Measurements from ENCODE around the gene CMIP.

The CMIP gene

DNA sequence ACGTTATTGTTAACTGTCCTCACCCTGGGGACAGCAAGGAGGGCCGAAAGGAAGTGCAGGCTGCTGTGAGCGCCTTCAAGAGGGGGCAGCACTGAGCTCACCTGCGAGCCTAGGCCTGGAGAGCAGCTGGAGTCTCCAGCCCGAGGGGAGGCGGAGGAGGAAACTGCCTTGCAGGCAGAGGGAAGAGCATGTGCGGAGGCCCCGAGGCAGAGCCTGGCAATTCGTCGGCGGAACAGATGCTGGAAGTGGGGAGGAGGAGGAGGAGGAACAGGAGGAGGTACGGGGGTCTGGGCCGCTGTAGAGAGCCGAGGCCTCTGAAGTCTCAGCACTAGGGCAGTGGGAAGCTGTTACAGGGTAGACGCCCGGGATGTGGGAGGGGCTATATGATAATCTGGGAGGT is 284.8 kb downstream of the CMIP start:
- H3K79me2 ChIP-seq (ENCODE audit: control insufficient read depth, insufficient read depth, low read length, unreplicated experiment): no peaks in the 10 kb centered on the region
- H2AFZ ChIP-seq (ENCODE audit: low read length, unreplicated experiment): no peak overlapping the region
- H3K27me3 ChIP-seq (ENCODE audit: insufficient read depth, low read length): no peaks in the 10 kb centered on the region
- H3K27ac ChIP-seq (ENCODE audit: low read depth, low read length): no peak overlapping the region
- H3K4me3 ChIP-seq (ENCODE audit: low read depth, low read length): no peak overlapping the region
- H3K36me3 ChIP-seq (ENCODE audit: insufficient read depth, low read length): no peaks in the 10 kb centered on the region
- peaks cover 4% of the 10 kb centered on the region for H3K4me1 ChIP-seq (ENCODE audit: control insufficient read depth, insufficient read depth, low read length, unreplicated experiment)

DNA sequence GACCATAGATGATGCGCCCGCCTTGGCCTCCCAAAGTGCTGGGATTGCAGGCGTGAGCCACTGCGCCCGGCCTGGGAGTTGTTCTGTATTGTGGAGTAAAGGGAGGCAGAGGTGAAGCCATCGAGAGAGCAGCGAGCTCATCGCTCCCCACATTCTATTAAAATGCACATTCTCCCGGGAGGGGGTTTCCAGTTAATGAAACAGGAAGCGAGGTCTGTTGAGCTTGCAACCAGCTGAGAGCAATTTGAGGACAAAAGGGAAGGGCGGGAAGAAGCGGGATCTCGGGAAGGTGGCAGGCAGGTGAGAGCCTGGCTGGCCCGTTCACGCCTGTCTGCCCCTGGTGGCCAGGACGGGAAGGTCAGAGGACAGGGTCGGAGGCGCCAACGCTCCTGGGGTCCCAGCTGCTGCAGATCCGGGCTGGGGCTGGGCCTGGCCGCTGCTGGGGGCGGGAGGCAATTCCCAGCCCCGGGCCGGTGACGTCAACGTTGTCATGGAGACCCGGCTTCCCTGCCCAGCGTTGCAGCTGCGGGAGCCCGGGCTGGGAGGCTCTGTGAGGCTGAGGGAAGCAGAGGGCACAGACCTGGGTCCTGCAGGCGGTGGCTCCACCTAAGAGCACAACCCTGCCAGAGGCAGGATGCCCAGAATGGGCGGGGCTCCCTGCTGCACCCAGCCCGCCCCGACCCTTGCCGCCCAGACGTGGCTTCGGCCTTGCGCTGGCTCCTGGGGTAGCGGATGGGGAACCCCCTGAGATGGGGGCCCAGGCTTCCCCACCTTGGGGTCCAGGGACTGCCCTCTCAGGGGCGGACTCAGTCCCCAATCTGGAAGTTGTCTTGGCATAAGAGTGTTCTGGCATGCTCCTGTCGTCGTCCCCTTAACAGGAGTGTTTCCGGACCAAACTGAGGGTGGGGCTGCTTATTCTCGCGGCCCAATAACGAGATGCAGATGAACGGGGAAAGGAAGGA is 285.8 kb downstream of the CMIP start:
- H2AFZ ChIP-seq (ENCODE audit: low read length, unreplicated experiment): peak overlapping the region; percentile 84
- H3K79me2 ChIP-seq (ENCODE audit: control insufficient read depth, insufficient read depth, low read length, unreplicated experiment): no peaks in the 10 kb centered on the region
- H3K4me3 ChIP-seq (ENCODE audit: low read depth, low read length): peak overlapping the region; percentile 67
- peak overlapping the region; percentile 48; the same call in 1 of the 2 replicates for H3K27ac ChIP-seq (ENCODE audit: low read depth, low read length)
- H3K4me1 ChIP-seq (ENCODE audit: control insufficient read depth, insufficient read depth, low read length, unreplicated experiment): peaks cover 4% of the 10 kb centered on the region
- H3K36me3 ChIP-seq (ENCODE audit: insufficient read depth, low read length): no peaks in the 10 kb centered on the region
- H3K27me3 ChIP-seq (ENCODE audit: insufficient read depth, low read length): no peaks in the 10 kb centered on the region

DNA sequence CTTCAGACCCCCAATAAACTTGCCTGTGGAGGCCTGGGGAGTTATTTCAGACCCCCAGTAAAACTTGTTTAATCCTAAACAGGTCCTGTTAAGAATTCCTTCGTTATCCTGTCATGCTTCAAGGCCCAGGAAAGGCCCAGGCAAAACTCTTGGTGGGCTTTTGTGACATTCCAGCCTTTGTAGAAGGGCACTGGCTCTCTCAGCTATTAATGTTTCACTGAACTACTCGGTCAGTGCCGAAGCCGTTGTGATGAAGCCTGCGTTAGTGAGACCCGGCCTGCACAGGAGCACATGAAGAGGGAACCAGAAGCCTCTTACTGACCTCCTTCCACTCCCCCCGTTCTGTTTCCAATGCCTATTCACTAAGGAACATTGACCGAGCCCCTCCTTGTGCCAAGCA is 287.0 kb downstream of the CMIP start:
- Histone ChIP-seq H3K36me3 (ENCODE audit: insufficient read depth, low read length) (no peaks in the 10 kb centered on the region), H3K27ac (ENCODE audit: low read depth, low read length) (no peak overlapping the region), H2AFZ (ENCODE audit: low read length, unreplicated experiment) (no peak overlapping the region), H3K4me1 (ENCODE audit: control insufficient read depth, insufficient read depth, low read length, unreplicated experiment) (peaks cover 4% of the 10 kb centered on the region), H3K4me3 (ENCODE audit: low read depth, low read length) (no peak overlapping the region), H3K27me3 (ENCODE audit: insufficient read depth, low read length) (no peaks in the 10 kb centered on the region), H3K79me2 (ENCODE audit: control insufficient read depth, insufficient read depth, low read length, unreplicated experiment) (no peaks in the 10 kb centered on the region)

DNA sequence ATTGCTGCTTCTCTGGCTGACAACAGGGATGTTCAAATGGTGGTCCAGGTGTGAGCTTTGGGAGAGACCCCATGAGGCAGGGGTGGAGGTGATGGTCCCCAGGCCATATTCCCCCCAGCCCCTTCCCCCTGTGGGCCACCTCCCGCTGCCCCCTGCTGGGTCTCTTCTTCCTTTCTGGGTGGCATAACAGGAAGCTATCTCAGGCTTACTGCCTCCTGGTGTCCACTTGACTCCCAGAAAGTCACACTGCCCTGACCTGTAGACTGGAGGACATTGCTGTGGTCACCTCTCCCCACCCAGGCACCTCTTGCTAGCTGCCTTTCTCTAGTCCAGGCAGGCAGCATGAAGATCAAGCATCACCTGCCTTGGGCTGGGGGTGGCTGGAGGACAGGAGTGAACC is 288.1 kb downstream of the CMIP start:
- Histone ChIP-seq H2AFZ (ENCODE audit: low read length, unreplicated experiment) (no peak overlapping the region), H3K4me1 (ENCODE audit: control insufficient read depth, insufficient read depth, low read length, unreplicated experiment) (peaks cover 4% of the 10 kb centered on the region), H3K27ac (ENCODE audit: low read depth, low read length) (no peak overlapping the region), H3K27me3 (ENCODE audit: insufficient read depth, low read length) (no peaks in the 10 kb centered on the region), H3K36me3 (ENCODE audit: insufficient read depth, low read length) (no peaks in the 10 kb centered on the region), H3K4me3 (ENCODE audit: low read depth, low read length) (no peak overlapping the region), H3K79me2 (ENCODE audit: control insufficient read depth, insufficient read depth, low read length, unreplicated experiment) (no peaks in the 10 kb centered on the region)

DNA sequence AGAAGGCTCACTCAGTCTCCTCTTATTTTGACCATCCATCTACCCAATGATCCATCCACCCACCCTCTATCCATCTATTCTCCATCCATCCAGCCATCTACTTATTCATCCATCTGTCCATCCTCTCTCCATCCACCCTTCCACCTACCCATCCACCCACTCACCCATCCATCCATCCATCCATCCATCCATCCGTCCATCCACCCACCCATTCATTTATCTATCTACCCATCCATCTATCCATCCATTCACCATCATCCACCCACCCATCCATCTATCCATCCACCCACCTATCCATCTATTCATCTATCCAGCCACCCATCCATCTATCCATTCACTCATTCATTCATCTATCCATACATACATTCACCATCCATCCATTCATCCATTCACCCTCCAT is 288.7 kb downstream of the CMIP start:
- Histone ChIP-seq H3K79me2 (ENCODE audit: control insufficient read depth, insufficient read depth, low read length, unreplicated experiment) (no peaks in the 10 kb centered on the region), H3K27me3 (ENCODE audit: insufficient read depth, low read length) (no peaks in the 10 kb centered on the region), H3K27ac (ENCODE audit: low read depth, low read length) (no peak overlapping the region), H2AFZ (ENCODE audit: low read length, unreplicated experiment) (no peak overlapping the region), H3K4me3 (ENCODE audit: low read depth, low read length) (no peak overlapping the region), H3K36me3 (ENCODE audit: insufficient read depth, low read length) (no peaks in the 10 kb centered on the region), H3K4me1 (ENCODE audit: control insufficient read depth, insufficient read depth, low read length, unreplicated experiment) (peaks cover 4% of the 10 kb centered on the region)

DNA sequence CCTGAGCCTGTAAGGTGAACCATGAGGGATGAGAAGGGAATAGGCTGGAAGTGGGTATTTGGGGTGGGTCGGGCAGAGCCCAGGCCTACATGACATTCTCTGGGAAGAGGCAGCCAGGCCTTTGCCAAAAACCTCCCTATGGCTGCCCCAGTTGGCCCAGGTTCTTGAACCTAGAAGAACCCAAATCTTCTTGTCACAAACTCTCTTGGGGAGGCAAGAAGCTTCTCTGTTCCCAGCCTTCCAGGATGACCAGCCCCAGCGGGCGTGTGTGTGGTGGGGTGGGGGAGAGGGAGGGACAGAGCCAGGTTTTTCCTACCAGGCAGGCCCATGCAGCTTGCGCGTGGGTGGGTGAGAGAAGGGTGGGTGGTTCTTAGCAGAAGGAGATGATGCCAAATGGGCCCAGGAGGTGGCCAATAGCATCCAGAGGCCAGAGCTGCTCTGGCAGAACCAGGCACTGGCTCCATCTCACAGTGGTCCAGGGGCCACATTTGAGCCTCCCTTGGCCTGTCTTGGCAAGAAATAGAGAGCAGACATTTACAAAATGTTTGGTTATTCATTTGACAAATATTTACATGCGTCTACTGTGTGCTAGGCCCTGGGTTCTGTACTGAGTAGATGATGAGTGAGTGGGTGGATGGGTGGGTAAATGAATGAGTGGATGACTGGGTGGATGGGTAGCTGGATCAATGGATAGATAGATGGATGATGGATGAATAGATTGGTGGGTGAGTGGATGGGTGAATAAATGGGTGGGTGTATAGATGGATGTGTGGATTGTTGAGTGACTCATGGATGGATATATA is 290.2 kb downstream of the CMIP start:
- Histone ChIP-seq H3K27ac (ENCODE audit: low read depth, low read length) (no peak overlapping the region), H3K27me3 (ENCODE audit: insufficient read depth, low read length) (no peaks in the 10 kb centered on the region), H3K4me1 (ENCODE audit: control insufficient read depth, insufficient read depth, low read length, unreplicated experiment) (peaks cover 4% of the 10 kb centered on the region), H3K4me3 (ENCODE audit: low read depth, low read length) (no peak overlapping the region), H3K79me2 (ENCODE audit: control insufficient read depth, insufficient read depth, low read length, unreplicated experiment) (no peaks in the 10 kb centered on the region), H3K36me3 (ENCODE audit: insufficient read depth, low read length) (no peaks in the 10 kb centered on the region), H2AFZ (ENCODE audit: low read length, unreplicated experiment) (no peak overlapping the region)

DNA sequence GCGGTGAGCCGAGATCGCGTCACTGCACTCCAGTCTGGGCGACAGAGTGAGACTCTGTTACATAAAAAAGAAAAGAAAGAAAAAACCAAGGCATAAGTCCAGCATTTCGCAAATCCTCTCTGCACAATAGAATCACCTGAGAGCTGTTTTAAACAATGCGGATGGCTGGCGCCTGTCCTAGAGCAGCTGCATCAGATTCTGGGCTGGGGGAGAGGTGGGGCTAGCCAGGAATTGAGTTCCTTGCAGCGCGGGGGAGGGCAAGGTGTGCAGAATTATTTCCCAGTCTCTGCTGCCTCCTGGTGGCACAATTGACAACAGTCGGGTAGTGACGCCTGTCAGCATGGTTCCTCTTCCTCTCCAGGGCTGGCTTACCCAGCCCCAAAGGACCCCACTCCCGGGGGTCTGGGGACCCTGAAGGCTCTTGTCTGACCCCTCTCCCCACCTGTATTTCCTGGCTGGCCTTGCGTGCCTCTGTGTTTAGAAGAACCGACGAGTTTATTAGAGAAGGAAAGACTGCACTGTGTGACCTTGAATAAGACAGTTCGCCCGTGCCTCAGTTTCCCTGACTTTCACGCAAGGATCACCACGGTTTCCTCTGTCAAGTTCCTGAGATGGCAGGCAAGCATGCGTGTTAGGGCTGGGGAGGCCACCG is 293.4 kb downstream of the CMIP start:
- Histone ChIP-seq H3K27me3 (ENCODE audit: insufficient read depth, low read length) (no peaks in the 10 kb centered on the region), H3K36me3 (ENCODE audit: insufficient read depth, low read length) (no peaks in the 10 kb centered on the region), H2AFZ (ENCODE audit: low read length, unreplicated experiment) (peak overlapping the region; percentile 52), H3K4me1 (ENCODE audit: control insufficient read depth, insufficient read depth, low read length, unreplicated experiment) (no peaks in the 10 kb centered on the region), H3K27ac (ENCODE audit: low read depth, low read length) (no peak overlapping the region), H3K4me3 (ENCODE audit: low read depth, low read length) (peak overlapping the region; percentile 48; the same call in 1 of the 2 replicates), H3K79me2 (ENCODE audit: control insufficient read depth, insufficient read depth, low read length, unreplicated experiment) (no peaks in the 10 kb centered on the region)

DNA sequence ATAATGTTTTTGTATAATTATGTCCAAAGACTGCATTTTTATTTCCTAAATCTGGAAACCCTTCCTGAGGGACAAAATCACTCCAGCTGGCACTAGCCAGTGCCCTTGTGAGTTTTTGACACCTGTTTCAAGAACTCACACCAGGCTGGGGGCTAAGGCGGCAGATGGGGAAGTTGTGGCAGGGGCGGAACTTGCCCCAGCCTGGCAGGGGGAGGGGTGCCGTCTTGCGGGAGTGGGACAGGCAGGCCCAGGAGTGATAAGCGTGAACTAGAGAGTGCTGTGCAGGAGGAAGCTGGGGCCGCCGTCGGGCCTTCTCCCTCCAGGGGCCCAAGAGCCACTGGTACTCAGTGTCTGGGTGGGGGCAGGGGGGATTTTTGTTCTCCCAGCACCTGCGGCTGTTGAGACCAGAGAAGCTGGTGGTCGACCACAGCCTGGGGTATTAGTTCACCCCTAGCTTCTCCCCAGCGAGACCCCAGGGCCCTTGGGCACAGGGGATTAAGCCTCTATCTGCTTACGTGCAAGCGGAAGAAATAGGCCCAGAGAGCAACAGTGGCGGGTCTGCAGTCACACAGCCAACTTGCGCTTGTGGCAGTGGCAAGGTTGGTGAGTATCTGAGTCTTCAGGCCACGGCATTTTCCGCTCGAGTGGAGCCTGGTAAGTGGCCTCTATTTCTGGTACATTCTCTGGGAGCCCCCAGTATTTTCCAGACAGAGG is 294.3 kb downstream of the CMIP start:
- no peak overlapping the region for H3K27ac ChIP-seq (ENCODE audit: low read depth, low read length)
- no peak overlapping the region for H2AFZ ChIP-seq (ENCODE audit: low read length, unreplicated experiment)
- no peak overlapping the region for H3K4me3 ChIP-seq (ENCODE audit: low read depth, low read length)
- H3K4me1 ChIP-seq (ENCODE audit: control insufficient read depth, insufficient read depth, low read length, unreplicated experiment): no peaks in the 10 kb centered on the region
- H3K79me2 ChIP-seq (ENCODE audit: control insufficient read depth, insufficient read depth, low read length, unreplicated experiment): no peaks in the 10 kb centered on the region
- H3K36me3 ChIP-seq (ENCODE audit: insufficient read depth, low read length): no peaks in the 10 kb centered on the region
- H3K27me3 ChIP-seq (ENCODE audit: insufficient read depth, low read length): no peaks in the 10 kb centered on the region

DNA sequence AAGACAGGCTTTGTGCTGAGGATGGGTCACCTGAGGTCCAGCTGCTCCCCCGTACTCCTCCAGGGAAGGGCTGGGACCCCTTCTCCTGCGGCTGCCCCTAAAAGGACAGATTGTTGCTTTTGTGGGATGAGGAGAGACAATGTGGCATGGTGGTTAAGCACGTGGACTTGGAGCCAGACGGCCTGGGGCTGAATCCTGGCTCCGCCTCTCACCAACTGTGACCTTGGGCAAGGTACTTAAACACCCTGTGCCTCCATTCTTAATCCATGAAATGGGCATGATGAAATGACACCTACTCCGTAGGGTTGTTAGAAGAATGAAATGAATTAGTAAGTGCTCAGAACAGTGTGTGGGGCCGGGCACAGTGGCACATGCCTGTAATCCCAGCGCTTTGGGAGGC is 294.9 kb downstream of the CMIP start:
- Histone ChIP-seq H2AFZ (ENCODE audit: low read length, unreplicated experiment) (no peak overlapping the region), H3K4me3 (ENCODE audit: low read depth, low read length) (no peak overlapping the region), H3K27me3 (ENCODE audit: insufficient read depth, low read length) (no peaks in the 10 kb centered on the region), H3K27ac (ENCODE audit: low read depth, low read length) (no peak overlapping the region), H3K4me1 (ENCODE audit: control insufficient read depth, insufficient read depth, low read length, unreplicated experiment) (no peaks in the 10 kb centered on the region), H3K79me2 (ENCODE audit: control insufficient read depth, insufficient read depth, low read length, unreplicated experiment) (no peaks in the 10 kb centered on the region), H3K36me3 (ENCODE audit: insufficient read depth, low read length) (no peaks in the 10 kb centered on the region)

DNA sequence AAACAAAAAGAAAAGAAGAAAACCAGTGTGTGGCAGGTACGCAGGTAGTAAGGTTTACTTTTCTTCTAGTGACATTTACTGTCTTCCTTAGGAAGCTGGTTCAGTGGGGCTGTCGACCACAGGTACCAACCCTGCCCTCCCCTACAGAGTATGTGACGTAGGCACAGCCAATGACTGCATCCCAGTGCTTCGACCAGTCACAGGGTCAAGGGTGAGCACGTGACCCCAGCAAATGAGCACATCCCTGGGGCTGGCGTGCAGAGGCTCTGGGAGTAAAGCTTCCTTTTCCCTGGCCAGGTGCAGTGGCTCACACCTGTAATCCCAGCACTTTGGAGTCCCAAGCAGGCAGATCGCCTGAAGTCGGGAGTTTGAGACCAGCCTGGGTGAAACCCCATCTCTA is 295.6 kb downstream of the CMIP start:
- Histone ChIP-seq H3K79me2 (ENCODE audit: control insufficient read depth, insufficient read depth, low read length, unreplicated experiment) (no peaks in the 10 kb centered on the region), H3K27ac (ENCODE audit: low read depth, low read length) (no peak overlapping the region), H3K27me3 (ENCODE audit: insufficient read depth, low read length) (no peaks in the 10 kb centered on the region), H3K4me3 (ENCODE audit: low read depth, low read length) (no peak overlapping the region), H2AFZ (ENCODE audit: low read length, unreplicated experiment) (no peak overlapping the region), H3K4me1 (ENCODE audit: control insufficient read depth, insufficient read depth, low read length, unreplicated experiment) (no peaks in the 10 kb centered on the region), H3K36me3 (ENCODE audit: insufficient read depth, low read length) (no peaks in the 10 kb centered on the region)

All from ACC112 (cell line).